Activated CD4-positive, alpha-beta T cell treated with anti-CD3 and anti-CD28 coated beads, Interleukin-2, amount 50 U/mL, for 4 hours (primary cell): ENCODE results near the gene TPCN2.

Experiments used
- DNase-seq, 2 experiments: peaks; one replicate each; pipeline ENCODE4 v3.0.0-alpha.2; 2020

Gene TPCN2

DNA sequence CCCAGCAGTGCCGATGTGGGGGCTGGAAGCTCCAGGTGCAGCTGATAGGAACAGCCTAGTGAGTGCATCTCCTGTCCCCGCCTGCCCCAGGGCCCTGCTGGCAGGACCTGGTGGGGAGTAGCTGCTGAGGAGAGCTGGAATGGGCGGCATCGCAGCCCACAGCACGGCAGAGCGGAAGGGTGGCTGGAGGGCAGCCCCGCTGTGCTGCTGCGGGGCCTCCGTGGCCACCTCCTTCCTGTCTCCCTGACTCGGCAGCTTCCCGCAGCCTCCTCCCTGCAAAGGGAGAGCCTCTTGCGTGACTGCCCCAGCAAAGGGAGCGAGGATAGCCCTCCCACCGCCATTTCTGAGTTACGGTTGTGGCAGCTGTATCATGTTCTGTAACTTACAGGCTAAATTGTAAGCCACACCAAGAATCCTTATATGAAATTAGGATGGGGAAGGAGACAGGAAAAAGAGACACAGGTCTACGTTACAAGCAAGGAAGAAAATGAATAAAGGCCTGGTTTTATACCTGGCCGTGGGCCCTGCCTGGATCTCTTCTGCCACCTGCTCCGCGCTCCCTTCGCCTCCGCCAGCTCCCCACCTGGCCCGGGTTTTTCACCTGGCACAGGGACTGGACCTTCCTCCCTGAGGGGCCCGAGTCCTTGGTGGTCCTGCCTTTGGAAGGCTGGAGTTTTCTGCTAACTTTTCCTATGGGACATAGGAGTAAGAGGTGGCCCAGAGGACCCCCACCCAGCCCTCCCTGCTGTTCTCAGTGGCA lies 10.0 kb downstream of the TPCN2 start:
- DNase-seq: no peak

DNA sequence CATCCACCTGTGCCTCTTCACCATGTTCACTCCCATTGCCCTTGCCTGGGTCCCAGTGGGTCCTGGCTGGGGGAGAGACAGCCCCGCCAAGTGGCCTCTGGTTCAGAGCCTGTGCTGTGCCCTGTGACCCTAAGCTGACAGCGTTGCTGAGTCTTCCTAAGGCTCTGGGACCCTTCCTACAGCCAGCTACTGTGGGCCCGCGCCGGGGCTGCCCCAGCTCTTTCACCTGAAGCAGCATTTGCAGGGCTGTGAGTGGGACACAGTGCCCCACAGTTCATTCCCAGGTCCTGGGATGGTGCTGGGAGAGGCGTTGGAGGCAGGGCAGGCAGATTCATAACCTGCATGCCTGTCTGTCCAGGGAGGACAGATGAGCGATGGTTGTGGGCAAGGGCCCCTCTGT lies 10.7 kb downstream of the TPCN2 start:
- no peak for DNase-seq

DNA sequence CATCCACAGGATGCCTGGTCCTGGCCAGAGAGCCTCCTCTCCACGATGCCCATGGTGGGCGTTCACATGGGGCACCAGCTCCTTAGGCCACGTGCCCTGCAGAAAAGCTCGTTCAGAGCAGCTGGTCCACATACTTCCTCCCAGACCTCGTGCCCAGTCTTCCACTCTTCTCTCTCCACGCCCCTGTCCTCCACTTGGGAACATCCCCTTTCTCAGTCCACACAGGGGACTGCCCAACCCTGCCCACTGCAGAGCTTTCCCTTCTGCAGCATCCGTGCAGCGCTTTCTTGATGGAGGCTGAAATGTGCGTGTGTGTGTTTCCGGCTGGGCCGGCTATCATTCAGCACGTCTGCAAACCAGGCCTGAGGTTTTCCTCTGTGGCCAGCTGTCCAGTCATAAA lies 11.3 kb downstream of the TPCN2 start:
- DNase-seq: no peak

DNA sequence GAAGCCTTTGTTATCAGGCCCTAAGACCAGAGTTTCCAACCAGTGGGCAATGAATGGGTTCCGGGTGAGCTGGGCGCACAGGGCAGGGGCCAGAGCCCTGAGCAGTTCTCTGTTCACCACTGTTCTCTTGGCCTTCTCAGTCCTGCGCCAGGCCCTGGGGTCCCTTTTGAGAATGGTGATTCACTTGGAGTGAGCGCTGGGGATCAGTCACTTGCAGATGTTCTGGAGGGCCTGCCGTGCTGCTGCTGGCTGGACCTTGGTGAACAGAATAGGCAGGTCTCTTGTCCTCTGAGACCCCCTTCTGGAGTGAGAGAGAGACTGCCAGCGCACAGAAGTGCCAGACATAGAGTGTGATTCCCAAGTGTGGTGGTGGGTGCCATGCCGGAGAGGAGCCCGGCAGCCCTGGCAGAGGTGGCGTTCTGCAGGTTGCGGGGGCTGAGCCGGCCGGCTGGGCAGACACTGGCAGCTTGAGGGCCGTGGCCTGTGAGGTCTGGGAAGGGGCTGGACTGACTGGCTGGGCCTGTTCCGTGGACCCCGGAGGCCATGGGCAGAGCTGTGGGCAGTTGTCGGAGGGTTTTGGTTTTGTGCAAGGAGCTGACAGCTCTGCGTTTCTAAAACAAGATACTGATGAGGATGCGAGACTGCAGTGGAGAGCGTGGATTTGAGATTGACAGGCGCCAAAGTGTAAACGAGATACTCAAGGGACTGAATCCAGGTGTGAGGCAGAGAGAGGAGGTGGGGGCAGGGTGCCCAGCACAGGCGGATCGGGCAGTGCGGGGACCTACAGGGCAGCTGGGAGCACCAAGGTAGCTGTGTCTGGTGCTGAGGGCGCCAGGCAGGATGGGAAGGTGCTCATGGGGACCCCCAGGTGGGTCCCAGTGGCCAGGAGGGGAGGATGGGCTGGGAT lies 12.3 kb downstream of the TPCN2 start:
- no peak for DNase-seq

GRCh38 chr11:69061713-69062053 lies 13.0 kb downstream of the TPCN2 start:
- no peak for DNase-seq

- no peak for DNase-seq
Measured at GRCh38 chr11:69062169-69062855, 13.6 kb downstream of the TPCN2 start.

DNA sequence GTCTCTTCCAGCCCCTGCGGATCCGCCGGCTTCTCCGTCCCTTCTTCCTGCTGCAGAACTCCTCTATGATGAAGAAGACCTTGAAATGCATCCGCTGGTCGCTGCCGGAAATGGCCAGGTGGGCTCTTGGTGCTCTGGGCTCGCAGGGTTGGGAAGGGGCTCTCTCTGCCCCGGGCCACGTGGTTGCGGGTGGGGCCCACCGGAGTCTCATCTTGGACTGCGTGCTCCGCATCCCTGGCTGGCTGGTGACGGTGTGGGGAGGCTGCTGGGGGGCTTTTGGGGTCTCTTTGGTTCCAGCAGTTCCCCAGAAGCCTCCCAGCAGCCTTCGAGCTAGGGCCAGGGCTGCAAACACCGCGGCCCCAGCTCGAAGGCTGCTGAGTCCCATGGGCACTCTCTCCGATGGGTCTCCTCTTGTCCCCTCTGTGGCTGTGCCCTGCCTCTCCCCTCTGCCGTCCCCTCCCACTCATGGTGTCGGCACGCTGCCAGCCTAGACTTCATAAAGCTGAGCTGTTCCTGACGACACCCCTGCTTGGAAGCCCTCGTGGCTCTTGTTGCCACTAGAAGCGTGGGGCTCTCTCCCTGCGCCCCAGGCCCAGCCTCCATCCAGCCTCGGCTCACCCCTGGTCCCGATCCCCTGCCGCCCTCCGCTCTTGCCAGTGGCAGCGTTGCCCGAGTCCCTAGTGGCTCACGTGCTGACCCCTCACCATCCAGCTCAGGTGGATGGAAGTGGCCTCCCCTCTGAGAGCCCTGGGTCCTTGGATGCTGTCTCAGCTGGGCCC lies 14.3 kb downstream of the TPCN2 start:
- no peak for DNase-seq

DNA sequence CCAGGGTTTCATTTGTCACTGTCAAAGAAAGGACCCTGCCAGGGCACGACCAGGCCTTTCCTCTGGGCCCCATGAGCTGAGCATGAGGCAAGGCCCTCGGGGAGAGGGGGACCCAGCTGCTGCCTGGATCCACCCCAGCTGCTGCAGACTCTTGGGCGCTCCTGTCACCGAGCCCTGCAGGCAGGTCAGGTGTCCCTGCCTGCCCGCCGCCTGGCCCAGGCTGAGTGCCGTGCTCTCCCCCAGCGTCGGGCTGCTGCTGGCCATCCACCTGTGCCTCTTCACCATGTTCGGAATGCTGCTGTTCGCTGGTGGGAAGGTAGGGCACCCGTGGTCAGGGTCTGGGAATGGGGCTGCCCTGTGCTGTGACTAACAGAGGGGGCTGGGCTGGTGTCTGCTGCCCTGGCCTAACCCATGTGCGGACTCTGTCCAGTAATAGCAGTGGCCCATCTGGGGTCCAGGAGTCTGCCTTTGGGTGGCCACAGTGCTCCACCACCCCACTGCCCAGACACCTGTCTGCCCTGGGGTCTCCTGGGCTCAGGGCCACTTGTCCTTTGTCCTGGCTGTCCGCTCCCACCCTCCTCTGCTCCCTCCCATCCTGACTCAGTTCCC lies 15.0 kb downstream of the TPCN2 start:
- DNase-seq: no peak

DNA sequence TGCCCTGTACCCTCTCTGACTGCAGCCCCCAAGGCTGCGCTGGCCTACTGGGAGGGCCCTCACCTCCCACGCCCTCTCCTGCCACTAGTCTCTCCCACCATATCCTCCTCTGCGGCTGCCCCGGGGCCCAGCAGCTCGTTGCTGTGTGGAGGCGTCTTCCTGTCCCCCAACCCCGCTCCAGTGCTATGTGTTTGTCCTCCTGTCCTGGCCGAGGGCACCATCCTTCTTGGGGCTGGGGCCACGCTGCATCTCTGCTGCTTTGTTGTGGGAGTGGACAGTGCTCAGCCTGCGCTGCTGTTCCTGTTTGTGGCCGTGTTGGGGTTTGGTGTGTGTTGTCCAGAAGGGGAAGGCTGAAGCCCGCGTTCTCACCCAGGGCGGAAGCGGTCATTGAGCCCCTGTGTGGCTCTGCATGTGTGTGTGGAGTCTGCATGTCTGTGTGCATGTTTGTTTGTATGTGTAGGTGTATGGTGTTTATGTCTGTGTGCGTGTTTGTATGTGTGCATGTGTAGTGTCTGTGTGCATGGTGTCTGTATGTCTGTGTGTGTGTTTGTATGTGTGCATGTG lies 15.7 kb downstream of the TPCN2 start:
- DNase-seq: no peak

- DNase-seq: no peak
Measured at GRCh38 chr11:69065147-69065710, 16.5 kb downstream of the TPCN2 start.

DNA sequence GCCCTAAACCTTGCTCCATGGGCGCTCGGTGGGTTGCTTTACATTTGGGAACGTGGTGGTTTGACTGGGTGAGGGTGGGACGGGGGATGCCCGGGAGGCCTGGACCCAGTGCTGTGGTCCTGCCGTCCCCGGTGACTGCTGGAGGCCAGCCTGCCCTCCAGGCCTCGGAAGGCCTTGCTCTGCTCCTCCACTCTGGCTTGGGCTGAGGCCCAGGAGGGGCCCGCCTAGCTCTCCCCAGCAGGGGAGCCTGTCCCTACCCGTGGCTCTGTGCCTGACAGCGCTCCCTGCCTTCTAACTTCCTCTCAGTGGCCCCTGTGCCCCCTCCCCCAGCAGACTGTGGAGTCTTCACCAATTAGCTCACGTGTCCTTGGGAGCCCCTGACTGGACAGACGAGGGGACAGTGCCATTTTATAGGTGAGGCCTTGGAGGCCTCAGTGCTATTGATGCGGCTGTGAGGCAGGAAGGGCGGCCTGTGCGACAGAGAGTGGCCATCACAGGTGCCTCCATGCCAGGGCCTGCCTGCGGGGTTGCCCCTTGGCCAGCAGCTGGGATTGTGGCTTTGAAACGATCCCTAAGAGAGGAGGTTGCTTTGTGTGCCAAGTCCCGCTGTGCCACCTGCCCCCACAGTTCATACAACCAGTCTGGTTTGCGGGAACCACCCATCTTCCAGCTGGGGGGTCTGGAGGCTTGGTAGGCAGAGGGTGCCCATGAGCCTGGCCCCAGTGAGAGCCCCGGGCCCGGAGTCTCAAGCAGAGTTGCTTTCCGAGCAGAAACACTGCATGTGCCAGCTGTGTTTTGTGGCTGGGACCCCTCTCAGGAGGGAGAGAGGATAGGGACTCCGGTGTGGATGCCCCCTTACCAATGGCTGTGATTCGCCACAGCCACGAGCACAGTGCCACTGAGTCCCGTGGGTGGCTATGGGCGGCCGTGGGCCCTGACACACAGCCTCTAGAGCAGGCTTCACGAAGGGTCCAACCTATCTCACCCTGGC lies 17.7 kb downstream of the TPCN2 start:
- DNase-seq: no peak

GRCh38 chr11:69067200-69067599 lies 18.5 kb downstream of the TPCN2 start:
- no peak for DNase-seq

DNA sequence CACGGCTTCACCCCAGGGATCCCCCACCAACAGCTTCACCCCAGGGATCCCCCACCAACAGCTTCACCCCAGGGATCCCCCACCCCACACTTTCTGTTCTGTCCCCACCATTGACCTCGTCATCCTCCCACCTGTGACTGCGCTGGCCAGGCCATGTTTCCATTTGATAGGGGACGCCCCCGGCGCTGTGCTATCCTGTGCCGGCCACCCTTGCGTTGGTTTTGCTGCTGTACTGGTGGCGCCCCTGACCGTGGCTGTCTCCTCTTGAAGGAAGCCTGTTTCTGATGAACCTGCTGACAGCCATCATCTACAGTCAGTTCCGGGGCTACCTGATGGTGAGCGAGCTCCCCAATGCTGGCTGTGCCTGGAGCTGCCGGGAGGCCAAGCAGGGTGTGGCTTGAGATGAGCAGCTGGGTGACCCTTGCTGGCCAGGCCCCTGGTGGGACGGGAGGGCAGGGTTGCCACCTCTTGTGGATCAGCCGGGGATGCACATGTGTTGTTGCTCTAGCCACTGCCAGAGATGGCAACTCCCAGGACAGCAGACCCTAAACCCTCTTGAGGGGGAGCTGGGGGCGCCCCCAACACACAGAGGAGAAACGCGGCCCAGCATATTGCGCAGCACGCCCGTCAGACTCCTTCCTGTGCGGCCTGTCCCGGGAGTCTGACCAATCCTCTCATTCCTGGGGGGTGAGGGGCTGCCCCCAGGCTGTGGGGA lies 22.5 kb downstream of the TPCN2 start:
- DNase-seq: no peak

- no peak for DNase-seq
Measured at GRCh38 chr11:69071956-69072355, 23.2 kb downstream of the TPCN2 start.

- DNase-seq: no peak
Measured at GRCh38 chr11:69073469-69073868, 24.7 kb downstream of the TPCN2 start.

DNA sequence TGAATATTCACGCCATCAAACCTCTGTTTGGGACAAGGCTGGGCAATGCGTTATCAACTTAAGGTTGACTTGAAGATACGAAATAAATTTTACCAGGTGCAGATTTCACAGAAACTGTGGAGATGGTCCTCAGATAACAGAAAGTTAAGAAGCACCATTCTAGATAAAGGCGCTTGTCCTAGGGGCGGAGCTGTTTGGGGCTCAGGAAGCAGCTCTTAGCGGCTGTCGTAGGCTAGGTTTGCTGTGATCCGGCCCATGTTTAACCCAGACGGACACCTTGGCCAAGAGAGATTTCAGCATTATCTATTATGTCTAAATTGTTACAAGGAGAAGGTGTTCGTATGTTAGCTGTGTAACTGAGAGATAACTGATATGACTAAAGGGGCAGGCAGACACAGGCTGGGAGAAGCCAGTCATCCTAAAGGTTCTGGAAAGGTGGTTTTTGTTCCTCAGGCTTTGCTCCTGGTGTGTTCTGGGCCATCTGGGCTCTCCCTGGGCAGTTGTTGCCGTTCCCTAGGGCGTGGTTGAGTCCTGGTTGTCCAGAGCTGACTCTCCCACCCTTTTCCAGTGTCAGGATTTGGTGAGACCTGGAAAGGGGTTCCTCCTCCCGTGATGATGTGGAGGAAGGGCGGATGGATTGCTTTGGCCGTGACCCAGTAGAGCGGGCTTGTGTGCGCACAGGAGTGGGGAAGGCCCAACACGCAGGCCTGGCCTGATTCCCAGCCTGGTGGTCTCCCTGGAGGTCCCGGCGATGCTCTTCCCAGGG lies 25.8 kb downstream of the TPCN2 start:
- DNase-seq: no peak

DNA sequence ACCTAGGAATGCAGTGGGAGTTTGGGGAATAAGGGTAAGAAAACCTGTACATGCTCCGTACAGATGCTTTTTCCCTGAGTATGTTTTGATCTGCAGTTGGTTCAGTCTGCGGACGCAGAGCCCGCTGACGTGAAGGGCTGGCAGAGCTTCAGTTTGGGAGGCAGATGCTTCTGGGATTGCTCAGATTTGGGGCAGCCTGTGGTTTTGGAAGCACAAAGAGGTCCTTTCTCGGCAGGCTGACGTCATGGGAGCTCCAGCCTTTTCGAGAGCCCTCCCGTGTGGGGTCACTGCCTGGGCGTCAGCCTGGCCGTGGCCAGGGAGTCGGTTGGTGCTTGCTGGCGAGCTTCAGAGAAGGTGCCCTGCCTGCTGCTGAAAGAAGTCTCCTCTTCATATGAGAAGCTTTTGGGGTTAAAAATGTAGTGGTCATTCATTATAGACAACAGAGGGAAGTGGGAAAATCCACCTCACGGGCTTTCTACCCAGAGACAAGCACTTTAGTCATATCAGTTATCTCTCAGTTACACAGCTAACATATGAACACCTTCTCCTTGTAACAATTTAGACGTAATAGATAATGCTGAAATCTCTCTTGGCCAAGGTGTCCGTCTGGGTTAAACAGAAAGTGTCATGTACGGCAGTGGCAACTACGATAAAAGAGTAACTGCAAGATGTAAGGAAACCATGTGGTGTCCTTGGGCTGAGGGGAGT lies 26.8 kb downstream of the TPCN2 start:
- no peak for DNase-seq

GRCh38 chr11:69076129-69076791 lies 27.5 kb downstream of the TPCN2 start:
- no peak for DNase-seq
